Measurements from ENCODE around the gene RPL7A.

- no peak for TF ChIP-seq CTCF (IDR thresholded peaks at IDR 0.05)
- no peak for TF ChIP-seq POLR2A (IDR thresholded peaks at IDR 0.05)
Observed at GRCh38 chr9:133394687-133395271, 46.8 kb downstream of the RPL7A start.

Measured in uterus (tissue), 2 donors.